Hepatocyte (in vitro differentiated cells): ENCODE results near the gene MT1F. TPM values are rescaled to one million over a fixed set of nuclear protein-coding genes. Genes with fewer than 3 reads are reported as not detected.

Experiments used
- DNase-seq: peaks from one replicate; pipeline ENCODE4 v3.0.0-alpha.2; 2016; ENCODE audit warnings: low spot score
- H2AFZ ChIP-seq: fragments of 200-600 bp; sonication (generic); 2 replicates; pipeline ENCODE4 v1.6.0; 2016; ENCODE audit warnings: antibody characterized with exemption, mild to moderate bottlenecking
- H3K27ac ChIP-seq: fragments of 200-600 bp; sonication (generic); 2 replicates; pipeline ENCODE4 v1.5.1; 2016; ENCODE audit warnings: mild to moderate bottlenecking
- H3K27me3 ChIP-seq: fragments of 200-600 bp; sonication (generic); 2 replicates; pipeline ENCODE4 v1.6.1; 2016
- H3K36me3 ChIP-seq: fragments of 200-600 bp; sonication (generic); replicated peaks from 2 replicates; pipeline ENCODE4 v1.5.1; 2016; ENCODE audit warnings: low read depth; ENCODE audit not compliant: insufficient read depth
- H3K4me1 ChIP-seq: fragments of 200-600 bp; sonication (generic); 2 replicates; pipeline ENCODE4 v1.5.1; 2016; ENCODE audit warnings: mild to moderate bottlenecking, moderate library complexity; ENCODE audit not compliant: insufficient read depth
- H3K4me2 ChIP-seq: fragments of 200-600 bp; sonication (generic); 2 replicates; pipeline ENCODE4 v1.6.0; 2016
- H3K4me3 ChIP-seq: fragments of 200-600 bp; sonication (generic); 2 replicates; pipeline ENCODE4 v1.5.1; 2016; ENCODE audit warnings: mild to moderate bottlenecking
- H3K79me2 ChIP-seq: fragments of 200-600 bp; sonication (generic); 2 replicates; pipeline ENCODE4 v1.6.0; 2017; ENCODE audit warnings: mild to moderate bottlenecking
- H3K9me2 ChIP-seq: fragments of 200-600 bp; sonication (generic); replicated peaks from 2 replicates; pipeline ENCODE4 v1.6.0; 2017; ENCODE audit warnings: mild to moderate bottlenecking; ENCODE audit not compliant: insufficient read depth
- H3K9me3 ChIP-seq: fragments of 200-600 bp; sonication (generic); 2 replicates; pipeline ENCODE4 v1.5.1; 2016; ENCODE audit warnings: low read depth, mild to moderate bottlenecking
- H4K20me1 ChIP-seq: fragments of 200-600 bp; sonication (generic); 2 replicates; pipeline ENCODE4 v1.6.0; 2016; ENCODE audit warnings: mild to moderate bottlenecking; ENCODE audit not compliant: insufficient read depth, poor library complexity, severe bottlenecking
- CTCF ChIP-seq: fragments of 200-600 bp; sonication (generic); IDR thresholded peaks from 2 replicates; pipeline ENCODE4 v1.5.1; 2016; ENCODE audit warnings: antibody characterized with exemption, mild to moderate bottlenecking; ENCODE audit not compliant: poor library complexity
- EZH2 ChIP-seq: fragments of 200-600 bp; sonication (generic); IDR thresholded peaks from 2 replicates; pipeline ENCODE4 v1.6.1; 2016; ENCODE audit warnings: antibody characterized with exemption, mild to moderate bottlenecking, borderline replicate concordance
- EZH2phosphoT487 ChIP-seq: fragments of 200-600 bp; sonication (generic); IDR thresholded peaks from one replicate; pipeline ENCODE4 v1.6.1; 2018; ENCODE audit warnings: antibody characterized with exemption, mild to moderate bottlenecking, low read depth, moderate library complexity; ENCODE audit not compliant: unreplicated experiment, severe bottlenecking
- WGBS: methylation state at CpG from one replicate; pipeline ENCODE4 v1.1.6; 2016; ENCODE audit warnings: low lambda C conversion rate; ENCODE audit errors: missing lambda C conversion rate; 5-methylcytosine and 5-hydroxymethylcytosine counted together
- polyA plus RNA-seq: library from polyadenylated mRNA; unstranded; fragments of >200 nt; fragmentation: Nextera tagmentation; extraction: Ambion mirVana; gene quantifications from 2 replicates; pipeline ENCODE4 v1.2.1, GENCODE V29; 2016
- total RNA-seq: library from RNA; depleted of rRNA; stranded (reverse); fragments of >200 nt; gene quantifications from 2 replicates; pipeline ENCODE4 v1.2.3, GENCODE V29; 2014

MT1F gene
- total and polyA plus RNA-seq, 2 experiments from 2014 or later: 7.1 to 11.8 TPM

- no peak within 1 kb of the TSS for H3K27ac ChIP-seq
- no peak for TF ChIP-seq CTCF
- TF ChIP-seq EZH2: no peak
- TF ChIP-seq EZH2phosphoT487: no peak
- H3K9me2 ChIP-seq: no peaks in the 10 kb centered on the region
- H3K79me2 ChIP-seq: no peaks in the 10 kb centered on the region
- no peaks in the 10 kb centered on the region for H4K20me1 ChIP-seq
- no peaks in the 10 kb centered on the region for H3K9me3 ChIP-seq
- H3K4me1 ChIP-seq: peaks cover 7% of the 10 kb centered on the region
- H3K4me2 ChIP-seq: peak within 1 kb of the TSS; percentile 78
- peak within 1 kb of the TSS; percentile 43 for H2AFZ ChIP-seq
- 2% methylated on average over 47 of the region's 49 CpGs for WGBS
- H3K36me3 ChIP-seq: no peaks in the 10 kb centered on the region
- H3K4me3 ChIP-seq: peak within 1 kb of the TSS; percentile 29
- DNase-seq: peak; percentile 93
- H3K27me3 ChIP-seq: peaks cover 23% of the 10 kb centered on the region
Measured at GRCh38 chr16:56681939-56682702, 24.4 kb downstream of the MT1F start, which contains the start of gene MT1X. Gene MT1X (plus strand): TSS chr16:56682470. CDS start chr16:56682541, 71 bp downstream.

GRCh38 chr16:56682703-56683397, 25.1 kb downstream of the MT1F start:
- DNase-seq: no peak
- Histone ChIP-seq H3K27ac (no peak overlapping the region), H3K4me2 (peak overlapping the region; percentile 78), H3K79me2 (no peaks in the 10 kb centered on the region), H3K4me3 (peak overlapping the region; percentile 6), H3K27me3 (peaks cover 16% of the 10 kb centered on the region), H3K4me1 (peaks cover 7% of the 10 kb centered on the region), H3K36me3 (no peaks in the 10 kb centered on the region), H2AFZ (peak overlapping the region; percentile 43), H4K20me1 (no peaks in the 10 kb centered on the region), H3K9me2 (no peaks in the 10 kb centered on the region), H3K9me3 (no peaks in the 10 kb centered on the region)
- WGBS: 39% methylated on average over 8 of the region's 8 CpGs
- TF ChIP-seq EZH2phosphoT487 (no peak), EZH2 (peak; percentile 35)

GRCh38 chr16:56683424-56684172, 25.8 kb downstream of the MT1F start:
- H3K4me2 ChIP-seq: peak overlapping the region; percentile 78
- H4K20me1 ChIP-seq: no peaks in the 10 kb centered on the region
- TF ChIP-seq CTCF (no peak), EZH2 (no peak), EZH2phosphoT487 (no peak)
- H3K27me3 ChIP-seq: peaks cover 13% of the 10 kb centered on the region
- DNase-seq: no peak
- H2AFZ ChIP-seq: no peak overlapping the region
- no peaks in the 10 kb centered on the region for H3K9me3 ChIP-seq
- H3K4me3 ChIP-seq: no peak overlapping the region
- no peaks in the 10 kb centered on the region for H3K36me3 ChIP-seq
- no peaks in the 10 kb centered on the region for H3K9me2 ChIP-seq
- H3K79me2 ChIP-seq: no peaks in the 10 kb centered on the region
- peaks cover 7% of the 10 kb centered on the region for H3K4me1 ChIP-seq
- no peak overlapping the region for H3K27ac ChIP-seq
- WGBS: 81% methylated on average over 5 of the region's 5 CpGs
